ENCODE measurements around the gene CDC42BPG. TPM values are rescaled to one million over a fixed set of nuclear protein-coding genes. Genes with fewer than 3 reads are reported as not detected.
"Not testable (repeated sequence)": the region's sequence is repeated elsewhere in the genome, so short reads cannot be mapped to it uniquely, and the experiment has no call there.

CDC42BPG gene
- polyA plus RNA-seq, 5 donors: 5.6 to 10.0 (median 8.5) TPM

DNA sequence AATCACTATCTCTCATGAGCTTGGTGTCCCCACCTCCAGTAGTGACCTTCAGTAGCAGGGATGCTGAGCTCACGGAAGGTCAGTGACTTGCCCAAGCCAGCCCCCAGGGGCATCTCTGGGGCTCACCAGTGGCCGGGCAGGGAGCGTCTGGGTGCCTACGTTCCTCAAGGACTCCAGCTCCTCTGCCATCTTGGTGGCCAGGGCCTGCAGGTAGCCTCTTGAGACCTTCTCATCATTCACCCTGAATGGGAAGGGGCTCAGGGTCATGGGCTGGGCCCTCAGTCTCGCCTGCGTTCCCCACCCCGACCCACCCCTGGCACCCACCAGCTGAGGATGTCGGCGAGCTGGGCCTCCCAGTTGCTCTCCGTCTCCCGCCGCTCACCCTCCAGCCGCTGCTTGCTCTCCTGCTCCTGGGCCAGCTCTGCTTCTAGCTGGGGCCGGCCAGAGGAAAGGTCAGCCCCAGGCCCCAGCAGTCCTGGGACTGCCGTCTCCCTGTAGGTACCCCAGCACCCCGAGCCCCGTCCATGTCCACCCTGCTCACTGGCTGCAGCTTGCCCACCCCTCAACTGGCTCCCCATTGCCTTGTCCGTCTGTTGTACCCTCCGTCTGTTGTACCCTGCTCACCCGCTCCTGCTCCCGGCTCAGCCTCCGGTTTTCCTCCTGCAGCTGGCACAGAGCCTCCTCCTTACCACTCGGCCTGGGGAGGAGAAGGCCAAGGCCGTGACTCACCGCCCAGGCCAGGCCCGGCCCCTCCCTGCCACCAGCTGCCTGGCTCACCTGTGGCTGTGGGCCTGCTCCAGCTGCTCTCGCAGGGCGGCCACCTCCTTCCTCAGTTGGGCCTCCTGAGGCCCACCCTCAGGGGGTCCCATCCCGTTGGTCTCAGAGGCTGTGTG lies 9.5 kb downstream of the CDC42BPG start:
- DNase-seq: no peak

- no peak for DNase-seq
Observed at GRCh38 chr11:64834031-64834722, 10.3 kb downstream of the CDC42BPG start.

DNA sequence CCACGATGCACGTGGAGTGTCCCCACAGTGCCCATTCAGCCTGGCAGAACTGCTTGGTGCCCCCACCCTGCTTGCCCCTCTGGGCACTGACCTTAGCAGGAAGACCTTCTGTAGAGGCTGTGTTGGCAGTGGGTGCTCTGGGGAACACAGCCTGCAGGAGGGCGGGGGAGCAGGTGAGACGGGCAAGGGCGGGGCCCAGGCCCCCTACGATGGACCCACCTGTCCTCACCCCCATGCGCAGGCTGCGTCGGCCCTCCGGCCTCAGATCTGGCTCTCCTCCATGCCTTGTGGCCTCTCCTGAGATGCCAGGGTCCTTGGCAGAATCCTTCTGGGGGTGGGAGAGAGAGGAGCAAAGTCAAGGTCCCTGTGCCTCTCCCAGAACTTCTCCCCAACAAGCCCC lies 10.9 kb downstream of the CDC42BPG start:
- DNase-seq: no peak

- no peak for DNase-seq
Observed at GRCh38 chr11:64833198-64833502, 11.3 kb downstream of the CDC42BPG start.

- DNase-seq: no peak
Observed at GRCh38 chr11:64832467-64833197, 11.8 kb downstream of the CDC42BPG start.

DNA sequence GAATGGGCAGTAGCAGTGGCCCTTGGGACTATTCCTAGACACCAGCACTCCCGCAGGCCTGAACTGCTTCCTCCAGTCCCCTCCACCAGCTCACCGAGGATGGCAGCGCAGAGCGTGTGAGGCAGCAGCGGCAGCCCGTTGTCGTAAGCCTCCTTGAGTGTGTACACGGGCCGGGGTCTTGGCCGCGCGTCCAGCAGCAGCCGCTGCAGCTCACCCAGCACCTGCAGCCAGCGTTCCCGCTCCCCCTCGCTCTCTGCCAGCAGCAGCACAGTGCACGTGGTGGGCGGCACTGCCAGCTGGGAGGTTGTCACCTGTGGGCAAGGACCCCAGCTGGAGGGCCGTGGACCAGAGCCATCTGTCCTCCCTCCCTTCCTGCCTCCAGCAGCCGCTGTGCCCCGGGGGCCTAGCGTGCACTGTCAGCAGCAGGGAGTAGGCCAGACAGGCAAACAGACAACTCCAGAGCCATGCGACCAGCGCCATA lies 13.0 kb downstream of the CDC42BPG start:
- no peak for DNase-seq

GRCh38 chr11:64829536-64830251 lies 14.8 kb downstream of the CDC42BPG start:
- DNase-seq: no peak

- no peak for DNase-seq
Observed at GRCh38 chr11:64827451-64827839, 17.0 kb downstream of the CDC42BPG start.

DNA sequence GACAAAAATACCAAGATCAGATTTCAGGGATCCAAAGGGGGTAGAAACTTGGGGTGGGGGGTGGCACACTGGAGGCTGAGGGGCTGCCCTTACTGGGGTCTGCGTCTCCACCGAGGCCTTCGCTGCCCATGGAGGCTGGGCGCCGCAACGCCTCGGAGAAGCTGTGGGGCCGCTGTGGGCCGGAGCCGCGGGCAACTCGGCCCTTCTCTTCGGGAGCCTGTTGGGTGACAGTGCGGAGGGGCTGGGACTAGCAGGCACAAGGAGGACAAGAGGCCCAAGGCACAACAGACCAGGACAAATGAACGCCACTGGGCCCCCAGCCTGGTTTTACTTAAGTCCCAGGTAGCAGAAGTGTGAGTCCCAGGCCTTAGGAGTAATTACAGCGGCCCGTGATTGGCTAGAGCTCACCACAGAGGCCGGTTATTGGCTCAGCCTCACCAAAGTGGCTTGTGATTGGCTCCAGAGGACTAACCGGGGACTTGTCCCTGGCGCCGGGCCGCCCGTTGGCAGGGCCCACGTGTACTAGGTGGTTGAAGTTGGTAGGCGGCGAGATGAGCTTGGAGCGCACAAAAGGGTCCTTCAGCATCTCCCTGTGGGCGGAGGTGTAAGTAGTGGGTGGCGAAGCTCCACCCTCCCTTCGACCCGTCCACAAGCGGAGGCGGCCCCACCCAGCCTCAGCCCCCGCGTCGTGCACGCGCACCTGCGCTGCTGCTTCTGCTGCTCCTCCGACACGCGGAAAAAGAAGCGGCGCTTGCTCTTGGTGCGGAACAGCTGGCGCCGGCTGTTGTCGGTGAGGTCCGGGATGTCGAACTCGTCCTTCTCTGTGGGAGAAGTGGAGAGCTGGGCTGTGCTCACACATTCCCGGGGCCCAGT lies 17.6 kb downstream of the CDC42BPG start:
- DNase-seq: no peak

GRCh38 chr11:64826062-64826461 lies 18.4 kb downstream of the CDC42BPG start:
- DNase-seq: no peak

DNA sequence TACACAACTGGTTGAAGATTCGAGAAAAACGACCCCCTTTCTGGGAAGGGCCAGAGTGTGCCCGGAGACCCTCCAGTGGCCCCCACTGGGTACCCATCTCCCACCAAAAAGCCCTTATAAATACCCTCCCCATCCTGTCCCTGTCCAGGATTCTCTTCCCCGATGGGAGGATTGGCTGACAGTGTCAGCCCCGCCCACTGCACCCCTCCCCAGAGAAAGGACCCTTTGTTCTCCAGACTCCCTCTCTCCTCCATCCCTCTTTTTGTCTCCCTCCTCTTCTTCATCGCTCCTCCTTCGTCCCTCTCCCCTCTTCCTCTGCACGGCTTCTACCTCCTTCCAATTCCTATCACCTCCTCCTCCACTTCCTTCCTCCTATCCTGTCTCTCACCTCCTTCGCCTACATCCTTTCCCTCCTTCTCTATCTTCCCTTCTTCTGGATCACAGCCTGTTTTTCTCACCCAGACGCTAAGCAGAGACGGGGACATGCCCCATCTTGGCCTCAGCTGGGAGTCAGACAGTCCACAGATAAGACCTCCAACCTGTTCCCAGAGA lies 20.8 kb downstream of the CDC42BPG start:
- DNase-seq: no peak

- no peak for DNase-seq
Observed at GRCh38 chr11:64817476-64817875, 27.0 kb downstream of the CDC42BPG start.

DNA sequence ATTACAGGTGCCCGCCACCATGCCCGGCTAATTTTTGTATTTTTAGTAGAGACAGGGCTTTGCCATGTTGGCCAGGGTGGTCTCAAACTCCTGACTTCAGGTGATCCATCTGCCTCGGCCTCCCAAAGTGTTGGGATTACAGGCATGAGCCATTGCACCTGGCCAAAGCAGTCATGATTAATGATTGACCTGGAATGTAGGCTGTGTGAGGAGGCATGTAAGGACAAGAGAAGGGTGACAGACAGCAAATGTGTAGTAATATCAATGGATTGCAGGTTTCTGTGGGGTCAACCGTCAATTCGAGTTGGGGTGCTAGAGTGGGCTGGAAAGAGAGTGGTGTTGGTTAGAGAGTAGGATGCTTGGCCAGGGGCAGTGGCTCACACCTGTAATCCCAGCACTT lies 29.0 kb downstream of the CDC42BPG start:
- not testable (repeated sequence) for DNase-seq

DNA sequence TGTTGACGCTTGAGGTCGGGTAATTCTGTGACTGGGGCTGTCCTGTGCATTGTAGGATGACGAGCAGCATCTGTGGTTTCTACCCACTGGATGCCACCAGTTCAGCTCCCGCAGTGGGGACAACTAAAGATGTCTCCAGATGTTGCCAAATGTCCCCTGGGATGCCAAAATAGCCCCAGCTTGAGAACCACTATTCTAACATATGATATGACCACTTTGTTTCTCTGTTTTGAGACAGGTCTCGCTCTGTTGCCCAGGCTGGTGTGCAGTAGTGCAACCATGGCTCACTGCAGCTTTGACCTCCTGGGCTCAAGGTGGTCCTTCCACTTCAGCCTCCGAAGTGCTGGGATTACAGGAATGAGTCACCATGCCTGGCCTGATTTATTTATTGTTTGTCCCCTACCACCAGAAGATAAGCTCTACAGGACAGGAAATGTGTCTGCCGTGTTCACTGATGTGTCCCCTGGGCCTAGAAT lies 29.7 kb downstream of the CDC42BPG start:
- DNase-seq: no peak

- DNase-seq: no peak
Observed at GRCh38 chr11:64813826-64814225, 30.6 kb downstream of the CDC42BPG start.

- DNase-seq: no peak
Observed at GRCh38 chr11:64810891-64811272, 33.6 kb downstream of the CDC42BPG start.

DNA sequence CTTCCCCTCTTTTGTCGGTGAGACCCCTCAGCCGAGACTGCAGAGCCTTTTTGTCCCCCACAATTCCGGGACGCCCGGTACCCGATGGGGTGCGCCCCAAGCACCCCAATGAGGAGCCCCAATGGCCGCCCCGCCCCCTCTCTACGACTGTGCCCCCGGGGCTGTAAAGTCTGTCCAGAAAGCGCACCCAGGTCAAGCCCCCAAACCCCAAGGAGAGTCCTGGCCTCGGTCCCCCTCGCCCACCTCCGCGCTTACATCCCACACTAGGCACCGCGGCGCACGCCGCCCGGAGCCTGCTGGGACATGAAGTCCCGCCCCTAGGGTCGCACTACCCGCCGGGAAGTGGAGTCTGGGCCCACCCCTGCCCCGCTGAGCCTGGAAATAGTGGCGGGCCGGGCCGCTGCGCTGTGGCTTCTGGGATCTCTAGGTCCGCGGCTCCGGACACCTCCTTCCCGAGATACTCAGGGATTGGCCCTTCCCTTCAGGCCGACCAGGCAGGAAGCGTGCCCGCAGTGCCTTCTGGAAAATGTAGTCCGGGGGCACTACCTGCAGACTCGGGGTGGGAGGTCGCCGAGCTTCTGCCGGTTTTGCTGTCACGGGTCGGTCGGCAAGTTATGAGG lies 34.1 kb downstream of the CDC42BPG start, which contains the start of gene MEN1:
MEN1 (minus strand) TSS at position 281 of the 620 bp plus-strand sequence. CDS start 442 bp downstream, outside the sequence.
- peak; percentile 92 to 93 for DNase-seq

GRCh38 chr11:64809781-64810241 lies 34.6 kb downstream of the CDC42BPG start:
- no peak for DNase-seq

- no peak for DNase-seq
Observed at GRCh38 chr11:64805481-64805880, 39.0 kb downstream of the CDC42BPG start.
